Activated T-cell treated with anti-CD3 and anti-CD28 coated beads, Interleukin-2, amount 50 U/mL, for 1 hour (primary cell): ENCODE results near the gene IMPA2.
"Not testable (repeated sequence)": the region's sequence is repeated elsewhere in the genome, so short reads cannot be mapped to it uniquely, and the experiment has no call there.

Source experiments
- DNase-seq: peaks from one replicate; pipeline ENCODE4 v3.0.0-alpha.2; 2020

The IMPA2 gene

GRCh38 chr18:11963991-11964484, 17.3 kb upstream of the IMPA2 start:
- DNase-seq: no peak

- DNase-seq: no peak
Observed at GRCh38 chr18:11969904-11970835, 11.1 kb upstream of the IMPA2 start.

- not testable (repeated sequence) for DNase-seq
Observed at GRCh38 chr18:11970836-11971226, 10.5 kb upstream of the IMPA2 start.

GRCh38 chr18:11972371-11973174, 8.7 kb upstream of the IMPA2 start:
- no peak for DNase-seq

- DNase-seq: no peak
Observed at GRCh38 chr18:11974741-11975325, 6.5 kb upstream of the IMPA2 start.

GRCh38 chr18:11975723-11976122, 5.6 kb upstream of the IMPA2 start:
- no peak for DNase-seq

GRCh38 chr18:11976315-11977152, 4.8 kb upstream of the IMPA2 start:
- DNase-seq: no peak

- no peak for DNase-seq
Observed at GRCh38 chr18:11977153-11977466, 4.2 kb upstream of the IMPA2 start.

GRCh38 chr18:11978956-11979355, 2.4 kb upstream of the IMPA2 start:
- DNase-seq: no peak

- no peak for DNase-seq
Observed at GRCh38 chr18:11980163-11980493, 1.2 kb upstream of the IMPA2 start.

GRCh38 chr18:11980494-11981191, 664 bp upstream of the IMPA2 start:
- peak; percentile 94 for DNase-seq

GRCh38 chr18:11981543-11982366, 448 bp downstream of the IMPA2 start:
- DNase-seq: peak; percentile 31

GRCh38 chr18:11982981-11983380, 1.7 kb downstream of the IMPA2 start:
- no peak for DNase-seq

- DNase-seq: no peak
Observed at GRCh38 chr18:11983592-11983991, 2.3 kb downstream of the IMPA2 start.

GRCh38 chr18:11984091-11984490, 2.8 kb downstream of the IMPA2 start:
- no peak for DNase-seq

GRCh38 chr18:11985586-11985985, 4.3 kb downstream of the IMPA2 start:
- no peak for DNase-seq

- no peak for DNase-seq
Observed at GRCh38 chr18:11986061-11986460, 4.8 kb downstream of the IMPA2 start.

- no peak for DNase-seq
Observed at GRCh38 chr18:11987527-11987926, 6.2 kb downstream of the IMPA2 start.

GRCh38 chr18:11989174-11989573, 7.9 kb downstream of the IMPA2 start:
- no peak for DNase-seq

GRCh38 chr18:11989966-11990380, 8.7 kb downstream of the IMPA2 start:
- no peak for DNase-seq

GRCh38 chr18:11990539-11990938, 9.2 kb downstream of the IMPA2 start:
- DNase-seq: no peak
